ENCODE results near the gene PROC.

DNA sequence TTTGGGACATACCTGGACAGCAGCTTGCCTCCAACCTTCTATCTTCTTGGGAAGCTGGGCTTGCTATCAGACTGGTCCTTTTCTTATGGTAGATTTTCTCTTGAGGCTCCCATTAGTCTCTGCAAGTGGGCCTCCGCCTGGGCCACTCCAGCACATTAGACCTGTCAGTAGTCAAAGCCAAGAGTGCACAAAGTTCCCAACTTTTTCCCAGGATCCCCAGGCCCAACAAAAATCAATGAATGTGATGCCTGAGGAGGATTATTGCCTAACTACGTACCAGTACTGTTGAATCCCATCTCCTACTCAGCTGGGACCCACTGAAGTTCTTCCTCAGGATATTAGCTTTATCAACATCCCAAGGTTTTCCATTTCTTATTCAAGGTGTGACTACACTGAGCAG is 51.7 kb downstream of the PROC start:
- TF ChIP-seq CTCF (conservative IDR thresholded peaks at IDR 0.05; ENCODE audit: low read length) (no peak), EZH2phosphoT487 (IDR thresholded peaks at IDR 0.05; ENCODE audit: borderline replicate concordance, low read depth, low read length) (no peak)
